Neural cell (in vitro differentiated cells): ENCODE data around the gene PLCL2. TPM values are rescaled to one million over a fixed set of nuclear protein-coding genes. Genes with fewer than 3 reads are reported as not detected.
A peak's percentile ranks its signal among the peaks of the same experiment; 100 is the strongest.

Source experiments
- H2AFZ ChIP-seq: fragments of 200-600, 300-800 bp; sonication (generic), shearing (Covaris generic); 2 replicates; pipeline ENCODE4 v1.6.0; 2014; ENCODE audit warnings: low read depth, mild to moderate bottlenecking, antibody characterized with exemption, low read length, moderate library complexity
- H3F3A ChIP-seq: fragments of 200-600 bp; shearing (Covaris generic); 2 replicates; pipeline ENCODE4 v1.6.1; 2016; ENCODE audit warnings: mild to moderate bottlenecking, moderate library complexity, mixed read lengths, antibody characterized with exemption, low read length; ENCODE audit not compliant: insufficient read depth, poor library complexity, severe bottlenecking
- H3K27ac ChIP-seq: fragments of 200-600, 300-800 bp; sonication (generic), shearing (Covaris generic); 2 replicates; pipeline ENCODE4 v1.5.1; 2014; ENCODE audit warnings: mild to moderate bottlenecking, low read length, moderate library complexity
- H3K27me3 ChIP-seq: fragments of 300-800, 200-600 bp; sonication (generic), shearing (Covaris generic); 2 replicates; pipeline ENCODE4 v1.6.0; 2014; ENCODE audit warnings: mild to moderate bottlenecking, low read depth, low read length, moderate library complexity; ENCODE audit not compliant: insufficient read depth
- H3K36me3 ChIP-seq: fragments of 300-800, 200-600 bp; sonication (generic), shearing (Covaris generic); 2 replicates; pipeline ENCODE4 v1.5.1; 2014; ENCODE audit warnings: mild to moderate bottlenecking, antibody characterized with exemption, low read length, moderate library complexity; ENCODE audit not compliant: insufficient read depth
- H3K4me2 ChIP-seq: fragments of 300-800, 200-600 bp; sonication (generic), shearing (Covaris generic); 2 replicates; pipeline ENCODE4 v1.6.0; 2014; ENCODE audit warnings: mild to moderate bottlenecking, low read length
- H3K4me3 ChIP-seq: fragments of 300-800, 200-600 bp; sonication (generic), shearing (Covaris generic); 2 replicates; pipeline ENCODE4 v1.5.1; 2014; ENCODE audit warnings: mild to moderate bottlenecking, low read length, moderate library complexity
- H3K79me2 ChIP-seq: fragments of 200-600 bp; shearing (Covaris generic); replicated peaks from 2 replicates; pipeline ENCODE4 v1.6.0; 2014; ENCODE audit warnings: mild to moderate bottlenecking, low read length, moderate library complexity; ENCODE audit not compliant: insufficient read depth
- H3K9ac ChIP-seq: fragments of 300-800, 200-600 bp; sonication (generic), shearing (Covaris generic); 2 replicates; pipeline ENCODE4 v1.6.1; 2016; ENCODE audit warnings: mild to moderate bottlenecking, low read length, mixed read lengths
- H3K9me2 ChIP-seq: fragments of 200-600 bp; shearing (Covaris generic); 2 replicates; pipeline ENCODE4 v1.6.1; 2016; ENCODE audit warnings: mild to moderate bottlenecking, low read length, mixed read lengths; ENCODE audit not compliant: insufficient read depth
- H3K9me3 ChIP-seq: fragments of 200-600, 300-800 bp; sonication (generic), shearing (Covaris generic); 2 replicates; pipeline ENCODE4 v1.6.1; 2016; ENCODE audit warnings: mild to moderate bottlenecking, mixed run types, low read length, moderate library complexity, mixed read lengths
- H4K20me1 ChIP-seq: fragments of 200-600 bp; shearing (Covaris generic); 2 replicates; pipeline ENCODE4 v1.6.1; 2016; ENCODE audit warnings: mild to moderate bottlenecking, mixed run types; ENCODE audit not compliant: insufficient read depth
- CTCF ChIP-seq: fragments of 450-650 bp; IDR thresholded peaks from 2 replicates; pipeline ENCODE4 v1.5.1; 2014; ENCODE audit warnings: antibody characterized with exemption, mild to moderate bottlenecking, moderate library complexity; ENCODE audit not compliant: poor library complexity, severe bottlenecking
- EP300 ChIP-seq: fragments of 450-650 bp; conservative IDR thresholded peaks from 2 replicates; pipeline ENCODE4 v1.6.1; 2014; ENCODE audit warnings: antibody characterized with exemption, mild to moderate bottlenecking, moderate library complexity; ENCODE audit not compliant: poor library complexity, severe bottlenecking
- EZH2 ChIP-seq: fragments of 200-600, 300-800 bp; shearing (Covaris generic), sonication (generic); IDR thresholded peaks from 2 replicates; pipeline ENCODE4 v1.6.1; 2014; ENCODE audit warnings: antibody characterized with exemption, low read length, borderline replicate concordance, mild to moderate bottlenecking; ENCODE audit not compliant: insufficient read depth, poor library complexity, severe bottlenecking
- MXI1 ChIP-seq: fragments of 450-650 bp; conservative IDR thresholded peaks from 2 replicates; pipeline ENCODE4 v1.6.1; 2014; ENCODE audit warnings: antibody characterized with exemption, mild to moderate bottlenecking; ENCODE audit not compliant: poor library complexity, severe bottlenecking
- POLR2AphosphoS5 ChIP-seq: IDR thresholded peaks from 2 replicates; pipeline ENCODE4 v1.6.1; 2012
- RAD21 ChIP-seq: fragments of 450-650 bp; conservative IDR thresholded peaks from 2 replicates; pipeline ENCODE4 v1.6.1; 2014; ENCODE audit warnings: antibody characterized with exemption, mild to moderate bottlenecking, moderate library complexity
- REST ChIP-seq: IDR thresholded peaks from 2 replicates; pipeline ENCODE4 v1.6.1; 2012; ENCODE audit warnings: borderline replicate concordance
- SMC3 ChIP-seq: fragments of 450-650 bp; conservative IDR thresholded peaks from 2 replicates; pipeline ENCODE4 v1.6.1; 2014; ENCODE audit warnings: antibody characterized with exemption, mild to moderate bottlenecking, moderate library complexity; ENCODE audit not compliant: poor library complexity
- TAF1 ChIP-seq: IDR thresholded peaks from 2 replicates; pipeline ENCODE4 v1.6.1; 2012; ENCODE audit warnings: low read depth
- polyA plus RNA-seq: library from polyadenylated mRNA; depleted of rRNA; stranded (reverse); fragments of >200 nt; gene quantifications from 2 replicates; pipeline ENCODE4 v1.2.3, GENCODE V29; 2014

PLCL2 gene
- polyA plus RNA-seq, 1 donor from 2014 or later, result 69.8 TPM

GRCh38 chr3:16987141-16987540 is 102.4 kb downstream of the PLCL2 start:
- Histone ChIP-seq H2AFZ (no peak overlapping the region), H3F3A (no peaks in the 10 kb centered on the region)

GRCh38 chr3:16990163-16990562 is 105.4 kb downstream of the PLCL2 start:
- peak overlapping the region; percentile 14 for H3K27ac ChIP-seq
- H3K27me3 ChIP-seq, result no peaks in the 10 kb centered on the region
- no peak overlapping the region for H3K4me2 ChIP-seq
- peaks cover 18% of the 10 kb centered on the region for H3K79me2 ChIP-seq
- H4K20me1 ChIP-seq, result no peaks in the 10 kb centered on the region
- H3K9me2 ChIP-seq, result no peaks in the 10 kb centered on the region
- H3K36me3 ChIP-seq, result no peaks in the 10 kb centered on the region
- no peaks in the 10 kb centered on the region for H3K9me3 ChIP-seq
- no peak overlapping the region for H3K4me3 ChIP-seq
- no peak overlapping the region for H2AFZ ChIP-seq
- H3F3A ChIP-seq, result no peaks in the 10 kb centered on the region
- no peak overlapping the region for H3K9ac ChIP-seq
- TF ChIP-seq SMC3 (no peak), CTCF (no peak), MXI1 (no peak), EP300 (no peak), REST (no peak), TAF1 (no peak), RAD21 (no peak)

More at GRCh38 chr3:16987141-16987540, 102.4 kb downstream of the PLCL2 start:
- Histone ChIP-seq H3K4me3 (no peak overlapping the region), H3K4me2 (no peak overlapping the region), H3K9me3 (no peaks in the 10 kb centered on the region), H3K27ac (no peak overlapping the region), H3K27me3 (no peaks in the 10 kb centered on the region), H4K20me1 (no peaks in the 10 kb centered on the region), H3K36me3 (no peaks in the 10 kb centered on the region), H3K9ac (no peak overlapping the region), H3K9me2 (no peaks in the 10 kb centered on the region), H3K79me2 (peaks cover 23% of the 10 kb centered on the region)
- TF ChIP-seq REST, result no peak
- no peak for TF ChIP-seq MXI1
- no peak for TF ChIP-seq EZH2
- TF ChIP-seq EP300, result no peak
- TF ChIP-seq RAD21, result no peak
- TF ChIP-seq TAF1, result no peak
- TF ChIP-seq POLR2AphosphoS5, result no peak
- TF ChIP-seq SMC3, result no peak
- TF ChIP-seq CTCF, result no peak
